GM12865 (cell line): ENCODE results near the gene AHDC1.
A peak's percentile ranks its signal among the peaks of the same experiment; 100 is the strongest.

Source experiments
- DNase-seq: peaks from one replicate; pipeline ENCODE4 v3.0.0; 2010; ENCODE audit warnings: low read depth
- H3K4me3 ChIP-seq: 2 replicates; pipeline ENCODE4 v1.5.1; 2011; ENCODE audit warnings: mild to moderate bottlenecking, low read depth, low read length, control low read depth
- CTCF ChIP-seq: IDR thresholded peaks from 2 replicates; pipeline ENCODE4 v1.5.1; 2011; ENCODE audit warnings: low read length, control low read depth, low read depth, inconsistent platforms; ENCODE audit not compliant: insufficient read depth; ENCODE audit errors: missing control alignments

Gene AHDC1

GRCh38 chr1:27513528-27513927 lies 90.4 kb downstream of the AHDC1 start:
- TF ChIP-seq CTCF = no peak
- H3K4me3 ChIP-seq = no peak overlapping the region
- DNase-seq = peak; percentile 25

- no peak overlapping the region for H3K4me3 ChIP-seq
- no peak for TF ChIP-seq CTCF
- DNase-seq = no peak
Measured at GRCh38 chr1:27509127-27510080, 94.5 kb downstream of the AHDC1 start.

- DNase-seq = peak; percentile 21
- no peak for TF ChIP-seq CTCF
- H3K4me3 ChIP-seq = no peak overlapping the region
Measured at GRCh38 chr1:27507960-27508665, 95.8 kb downstream of the AHDC1 start.

GRCh38 chr1:27506703-27507102 lies 97.2 kb downstream of the AHDC1 start:
- H3K4me3 ChIP-seq = no peak overlapping the region
- TF ChIP-seq CTCF = no peak
- no peak for DNase-seq

- no peak overlapping the region for H3K4me3 ChIP-seq
- TF ChIP-seq CTCF = no peak
Measured at GRCh38 chr1:27505420-27505680, 98.6 kb downstream of the AHDC1 start.

GRCh38 chr1:27504588-27505419 lies 99.1 kb downstream of the AHDC1 start:
- no peak overlapping the region for H3K4me3 ChIP-seq
- no peak for DNase-seq
- TF ChIP-seq CTCF = no peak

More at GRCh38 chr1:27505420-27505680, 98.6 kb downstream of the AHDC1 start:
- DNase-seq = no peak
